Parathyroid adenoma (tissue), 2 donors: ENCODE measurements around the gene SNTG2.

Source experiments
- H2AFZ ChIP-seq: fragments of 300-600 bp; sonication (generic); one replicate; pipeline ENCODE4 v1.7.0; 2017; ENCODE audit warnings: antibody characterized with exemption, mild to moderate bottlenecking
- H3K27ac ChIP-seq: fragments of 300-600 bp; sonication (generic); one replicate; pipeline ENCODE4 v1.7.0; 2017
- H3K27me3 ChIP-seq: fragments of 300-600 bp; sonication (generic); one replicate; pipeline ENCODE4 v1.7.0; 2017; ENCODE audit warnings: low read length; ENCODE audit not compliant: control insufficient read depth, insufficient read depth
- H3K36me3 ChIP-seq: fragments of 300-600 bp; sonication (generic); one replicate; pipeline ENCODE4 v1.7.0; 2017; ENCODE audit warnings: low read length; ENCODE audit not compliant: control insufficient read depth, insufficient read depth
- H3K4me1 ChIP-seq: fragments of 300-600 bp; sonication (generic); one replicate; pipeline ENCODE4 v1.7.0; 2017; ENCODE audit warnings: control low read depth
- H3K4me2 ChIP-seq: fragments of 300-600 bp; sonication (generic); one replicate; pipeline ENCODE4 v1.7.0; 2017; ENCODE audit warnings: low read length
- H3K4me3 ChIP-seq: fragments of 300-600 bp; sonication (generic); one replicate; pipeline ENCODE4 v1.7.0; 2017; ENCODE audit warnings: low read depth, low read length
- H3K79me2 ChIP-seq: fragments of 300-600 bp; sonication (generic); one replicate; pipeline ENCODE4 v1.7.0; 2017; ENCODE audit warnings: control low read depth
- H3K9ac ChIP-seq: fragments of 300-600 bp; sonication (generic); one replicate; pipeline ENCODE4 v1.7.0; 2017; ENCODE audit warnings: mild to moderate bottlenecking
- H3K9me3 ChIP-seq: fragments of 300-600 bp; sonication (generic); one replicate; pipeline ENCODE4 v1.7.0; 2017; ENCODE audit warnings: low read length; ENCODE audit not compliant: control insufficient read depth
- TF ChIP-seq, protein P1 (sequence below): fragments of 300-600 bp; sonication (generic); IDR thresholded peaks from one replicate; pipeline ENCODE4 v1.7.0; 2017; ENCODE audit warnings: antibody characterized with exemption, mild to moderate bottlenecking
- donor health status: primary hyperparathyroidism.

The SNTG2 gene

DNA sequence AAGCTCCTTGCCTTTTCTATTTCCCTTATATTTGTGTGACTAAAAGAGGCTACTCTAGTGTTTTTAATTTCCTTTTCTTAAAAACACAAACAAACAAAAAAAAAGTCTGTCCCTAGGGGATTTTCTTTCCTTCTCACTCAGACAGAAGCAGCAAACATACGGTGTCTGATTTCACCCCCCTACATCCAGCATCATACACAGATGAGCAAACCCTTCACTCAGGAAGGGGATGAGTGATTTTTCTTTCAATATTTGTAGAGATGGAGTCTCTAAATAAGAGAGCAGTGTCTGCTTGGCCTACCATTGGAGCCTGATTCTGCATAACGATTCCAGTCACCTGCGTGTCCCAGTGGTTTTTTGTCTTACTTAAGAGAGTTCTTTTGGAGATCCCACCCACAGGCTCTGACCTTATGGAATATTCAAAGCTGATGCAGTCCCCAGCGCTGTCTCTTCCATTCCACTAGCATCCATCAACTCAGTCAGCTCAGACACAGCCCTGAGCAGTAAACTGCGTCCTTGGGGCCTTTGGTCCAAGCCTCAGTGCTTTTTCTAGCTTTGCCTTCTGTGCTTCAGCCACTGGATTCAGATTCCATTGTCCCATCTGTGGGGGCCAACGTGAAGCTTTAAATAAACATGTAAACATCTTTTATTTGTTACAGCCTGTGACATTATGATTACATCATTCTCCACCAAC, 410.1 kb downstream of the SNTG2 start:
- Histone ChIP-seq H3K9ac (no peak overlapping the region), H3K27me3 (no peaks in the 10 kb centered on the region), H3K79me2 (no peaks in the 10 kb centered on the region), H2AFZ (no peak overlapping the region), H3K4me3 (no peak overlapping the region), H3K4me1 (no peaks in the 10 kb centered on the region), H3K9me3 (peaks cover 4% of the 10 kb centered on the region), H3K27ac (no peak overlapping the region), H3K36me3 (no peaks in the 10 kb centered on the region), H3K4me2 (no peak overlapping the region)
- TF ChIP-seq, protein P1, sequence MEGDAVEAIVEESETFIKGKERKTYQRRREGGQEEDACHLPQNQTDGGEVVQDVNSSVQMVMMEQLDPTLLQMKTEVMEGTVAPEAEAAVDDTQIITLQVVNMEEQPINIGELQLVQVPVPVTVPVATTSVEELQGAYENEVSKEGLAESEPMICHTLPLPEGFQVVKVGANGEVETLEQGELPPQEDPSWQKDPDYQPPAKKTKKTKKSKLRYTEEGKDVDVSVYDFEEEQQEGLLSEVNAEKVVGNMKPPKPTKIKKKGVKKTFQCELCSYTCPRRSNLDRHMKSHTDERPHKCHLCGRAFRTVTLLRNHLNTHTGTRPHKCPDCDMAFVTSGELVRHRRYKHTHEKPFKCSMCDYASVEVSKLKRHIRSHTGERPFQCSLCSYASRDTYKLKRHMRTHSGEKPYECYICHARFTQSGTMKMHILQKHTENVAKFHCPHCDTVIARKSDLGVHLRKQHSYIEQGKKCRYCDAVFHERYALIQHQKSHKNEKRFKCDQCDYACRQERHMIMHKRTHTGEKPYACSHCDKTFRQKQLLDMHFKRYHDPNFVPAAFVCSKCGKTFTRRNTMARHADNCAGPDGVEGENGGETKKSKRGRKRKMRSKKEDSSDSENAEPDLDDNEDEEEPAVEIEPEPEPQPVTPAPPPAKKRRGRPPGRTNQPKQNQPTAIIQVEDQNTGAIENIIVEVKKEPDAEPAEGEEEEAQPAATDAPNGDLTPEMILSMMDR: no peak

DNA sequence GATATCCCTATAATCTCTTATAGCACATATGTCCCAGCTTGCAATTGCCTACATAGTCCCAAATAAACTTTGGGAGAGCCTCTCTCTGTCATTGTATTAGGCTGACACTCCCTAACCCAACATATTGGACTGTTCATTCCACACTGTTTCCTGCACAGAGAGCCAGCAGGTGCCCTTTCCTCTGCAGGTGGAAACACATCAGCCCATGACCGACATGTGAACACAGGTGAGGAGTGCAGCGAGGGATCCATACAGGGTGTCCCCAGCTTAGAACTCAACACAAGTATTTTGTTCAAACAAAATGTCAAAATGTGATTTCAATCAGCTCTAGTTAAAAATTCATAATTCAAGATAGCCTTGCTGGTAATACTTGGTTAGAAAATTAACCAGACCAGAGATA, 412.7 kb downstream of the SNTG2 start:
- TF ChIP-seq, protein P1: no peak
- H2AFZ ChIP-seq: no peak overlapping the region
- no peaks in the 10 kb centered on the region for H3K27me3 ChIP-seq
- H3K4me3 ChIP-seq: no peak overlapping the region
- H3K79me2 ChIP-seq: no peaks in the 10 kb centered on the region
- no peaks in the 10 kb centered on the region for H3K9me3 ChIP-seq
- H3K4me1 ChIP-seq: no peaks in the 10 kb centered on the region
- no peak overlapping the region for H3K9ac ChIP-seq
- no peak overlapping the region for H3K4me2 ChIP-seq
- H3K27ac ChIP-seq: no peak overlapping the region
- no peaks in the 10 kb centered on the region for H3K36me3 ChIP-seq

DNA sequence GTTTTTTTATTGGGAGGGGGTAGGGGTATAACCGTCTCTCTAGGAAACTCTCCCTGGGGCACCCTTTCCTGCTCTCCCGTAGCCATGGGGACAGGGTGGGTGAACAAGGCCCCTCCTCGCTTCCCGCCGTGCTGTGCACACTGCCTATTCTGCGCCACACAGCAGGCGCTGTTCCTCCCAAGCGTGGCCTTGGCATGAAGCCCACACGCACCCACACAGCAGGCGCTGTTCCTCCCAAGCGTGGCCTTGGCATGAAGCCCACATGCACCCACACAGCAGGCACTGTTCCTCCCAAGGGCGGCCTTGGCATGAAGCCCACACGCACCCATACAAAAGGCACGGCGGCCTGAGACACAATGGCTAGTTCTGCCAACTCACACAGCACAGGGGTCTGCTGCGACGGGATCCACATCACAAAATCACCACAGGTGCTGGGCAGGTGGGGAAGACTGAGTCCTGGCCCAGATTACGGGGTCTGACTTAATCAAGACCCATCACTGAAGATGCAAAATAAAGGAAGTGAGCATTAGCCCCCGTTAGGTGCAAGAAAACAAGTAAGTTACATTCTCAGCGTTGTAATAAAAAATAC, 416.0 kb downstream of the SNTG2 start:
- Histone ChIP-seq H2AFZ (no peak overlapping the region), H3K4me2 (no peak overlapping the region), H3K79me2 (no peaks in the 10 kb centered on the region), H3K27ac (no peak overlapping the region), H3K9ac (no peak overlapping the region), H3K36me3 (no peaks in the 10 kb centered on the region), H3K9me3 (no peaks in the 10 kb centered on the region), H3K4me3 (no peak overlapping the region), H3K4me1 (no peaks in the 10 kb centered on the region), H3K27me3 (no peaks in the 10 kb centered on the region)
- TF ChIP-seq, protein P1: no peak

DNA sequence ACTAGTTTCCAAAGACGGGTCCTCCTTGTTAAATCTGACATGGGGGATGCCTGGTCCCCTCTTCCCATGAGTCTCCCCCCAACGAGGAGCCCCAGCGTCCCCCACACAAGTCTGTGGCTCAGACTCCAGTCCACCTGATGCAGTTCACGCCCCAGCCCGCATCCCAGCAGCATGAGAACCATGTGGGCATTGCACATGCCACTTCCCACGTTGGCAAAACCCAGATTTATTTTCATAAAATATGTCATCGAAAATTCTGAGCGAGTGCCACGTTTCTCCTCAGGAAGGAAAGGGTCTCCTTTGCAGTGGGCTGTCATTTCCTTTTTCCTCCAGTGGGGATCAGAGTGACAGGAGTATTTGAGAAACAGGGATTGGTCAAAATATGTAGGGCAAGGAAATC, 417.0 kb downstream of the SNTG2 start:
- no peak overlapping the region for H2AFZ ChIP-seq
- TF ChIP-seq, protein P1: no peak
- no peaks in the 10 kb centered on the region for H3K79me2 ChIP-seq
- H3K9me3 ChIP-seq: no peaks in the 10 kb centered on the region
- no peak overlapping the region for H3K27ac ChIP-seq
- H3K4me3 ChIP-seq: no peak overlapping the region
- no peaks in the 10 kb centered on the region for H3K4me1 ChIP-seq
- H3K4me2 ChIP-seq: no peak overlapping the region
- H3K27me3 ChIP-seq: no peaks in the 10 kb centered on the region
- no peak overlapping the region for H3K9ac ChIP-seq
- no peaks in the 10 kb centered on the region for H3K36me3 ChIP-seq

DNA sequence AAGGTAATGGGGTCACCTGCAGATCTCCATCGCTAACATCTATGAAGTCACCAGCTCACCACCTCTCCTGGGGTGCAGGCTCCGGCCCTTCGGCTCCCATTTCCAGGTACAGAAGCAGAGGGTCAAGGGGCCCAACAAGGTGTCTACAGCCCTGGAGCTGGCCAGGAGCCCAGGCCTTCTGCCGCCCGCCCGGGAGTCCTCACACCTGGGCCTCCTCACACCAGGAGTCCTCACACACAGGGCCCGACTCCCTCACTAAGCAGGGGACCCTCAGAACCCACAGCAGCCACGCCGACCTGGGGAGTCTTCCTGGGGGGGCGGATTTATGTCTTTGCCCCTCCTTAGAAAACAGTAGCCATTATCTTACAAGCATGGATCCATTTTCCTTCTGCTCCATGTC, 419.3 kb downstream of the SNTG2 start:
- Histone ChIP-seq H3K79me2 (no peaks in the 10 kb centered on the region), H2AFZ (no peak overlapping the region), H3K27ac (no peak overlapping the region), H3K36me3 (no peaks in the 10 kb centered on the region), H3K9ac (no peak overlapping the region), H3K4me1 (no peaks in the 10 kb centered on the region), H3K9me3 (no peaks in the 10 kb centered on the region), H3K4me3 (no peak overlapping the region), H3K27me3 (no peaks in the 10 kb centered on the region), H3K4me2 (no peak overlapping the region)
- TF ChIP-seq, protein P1: no peak
